ENCODE results near the gene PPM1D. TPM values are rescaled to one million over a fixed set of nuclear protein-coding genes. Genes with fewer than 3 reads are reported as not detected.
"Not testable (repeated sequence)": the region's sequence is repeated elsewhere in the genome, so short reads cannot be mapped to it uniquely, and the experiment has no call there.

Gene PPM1D
- total and polyA plus RNA-seq, 2 of the 13 experiments (the other 11 are each of a cell fraction or from before 2014, with no cell fraction given): 8.0 to 26.2 TPM

DNA sequence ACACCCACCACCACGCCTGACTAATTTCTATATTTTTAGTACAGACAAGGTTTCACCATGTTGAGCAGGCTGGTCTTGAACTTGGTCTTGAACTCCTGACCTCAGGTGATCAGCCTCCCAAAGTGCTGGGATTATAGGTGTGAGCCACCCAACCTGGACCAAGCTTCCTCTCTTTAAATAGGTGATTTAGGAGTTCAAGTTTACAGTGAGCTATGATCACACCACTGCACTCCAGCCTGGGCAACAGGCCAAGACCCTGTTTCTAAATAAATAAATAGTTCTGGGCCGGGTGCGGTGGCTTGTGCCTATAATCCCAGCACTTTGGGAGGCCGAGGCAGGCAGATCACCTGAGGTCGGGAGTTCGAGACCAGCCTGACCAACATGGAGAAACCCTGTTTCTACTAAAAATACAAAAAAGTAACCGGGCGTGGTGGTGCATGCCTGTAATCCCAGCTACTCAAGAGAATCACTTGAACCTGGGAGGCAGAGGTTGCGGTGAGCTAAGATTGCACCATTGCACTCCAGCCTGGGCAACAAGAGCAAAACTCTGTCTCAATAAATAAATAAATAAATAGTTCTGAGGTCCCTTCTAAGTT, 6.5 kb upstream of the PPM1D start (continued):
- TF ChIP-seq, protein P1, sequence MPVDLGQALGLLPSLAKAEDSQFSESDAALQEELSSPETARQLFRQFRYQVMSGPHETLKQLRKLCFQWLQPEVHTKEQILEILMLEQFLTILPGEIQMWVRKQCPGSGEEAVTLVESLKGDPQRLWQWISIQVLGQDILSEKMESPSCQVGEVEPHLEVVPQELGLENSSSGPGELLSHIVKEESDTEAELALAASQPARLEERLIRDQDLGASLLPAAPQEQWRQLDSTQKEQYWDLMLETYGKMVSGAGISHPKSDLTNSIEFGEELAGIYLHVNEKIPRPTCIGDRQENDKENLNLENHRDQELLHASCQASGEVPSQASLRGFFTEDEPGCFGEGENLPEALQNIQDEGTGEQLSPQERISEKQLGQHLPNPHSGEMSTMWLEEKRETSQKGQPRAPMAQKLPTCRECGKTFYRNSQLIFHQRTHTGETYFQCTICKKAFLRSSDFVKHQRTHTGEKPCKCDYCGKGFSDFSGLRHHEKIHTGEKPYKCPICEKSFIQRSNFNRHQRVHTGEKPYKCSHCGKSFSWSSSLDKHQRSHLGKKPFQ (CRISPR knock-in tag; IDR thresholded peaks at IDR 0.05; ENCODE audit: insufficient replicate concordance): peak; percentile 92
- TF ChIP-seq ZNF460 (CRISPR knock-in tag; IDR thresholded peaks at IDR 0.05; ENCODE audit: borderline replicate concordance) (peak; percentile 58), NR2F1 (CRISPR knock-in tag; IDR thresholded peaks at IDR 0.05) (peak in 1 of 2 experiments; percentile 42; a peak in 2 of 4 replicates), SOX5 (CRISPR knock-in tag; IDR thresholded peaks at IDR 0.05; ENCODE audit: borderline replicate concordance) (0 out of 2 replicates have a peak, but pooled peaks have one; percentile 7), SALL1 (CRISPR knock-in tag; IDR thresholded peaks at IDR 0.05) (peak; percentile 32), SKI (IDR thresholded peaks at IDR 0.05; ENCODE audit: partially characterized antibody) (peak; percentile 92), FOXK1 (CRISPR knock-in tag; IDR thresholded peaks at IDR 0.05; ENCODE audit: borderline replicate concordance, low read depth) (0 out of 2 replicates have a peak, but pooled peaks have one; percentile 24), RARA (CRISPR knock-in tag; IDR thresholded peaks at IDR 0.05) (peak; percentile 86), NR2F6 (CRISPR knock-in tag; IDR thresholded peaks at IDR 0.05) (0 out of 2 replicates have a peak, but pooled peaks have one; percentile 10), TBX3 (IDR thresholded peaks at IDR 0.05; ENCODE audit: borderline replicate concordance) (peak; percentile 22; the same call in 1 of the 2 replicates), ZMYM4 (CRISPR knock-in tag; IDR thresholded peaks at IDR 0.05) (peak; percentile 34)
- not testable (repeated sequence) for TF ChIP-seq NR2F6 (IDR thresholded peaks at IDR 0.05)

GRCh38 chr17:60594170-60594569, 5.8 kb upstream of the PPM1D start:
- H3K9me3 ChIP-seq (ENCODE audit: low read length); intact Hi-C loops (cut with micrococcal nuclease; ENCODE audit: unreplicated experiment); ATAC-seq; CTCF ChIA-PET (ENCODE audit: low intra/inter-chr PET ratio, low total read pairs); in situ Hi-C loops (cut with HindIII; ENCODE audit: extremely low pct_ligation_motif_present, low pct_unique_long_range_greater_than_20kb); H3K27me3 ChIP-seq (ENCODE audit: control insufficient read depth in 1 of 2, insufficient read depth in 2 of 2, low read length in 2 of 2); H3K27ac ChIP-seq (ENCODE audit: extremely low read length, insufficient read depth, low read length); H3K9ac ChIP-seq (ENCODE audit: insufficient read depth, low read depth, low read length); H3K4me3 ChIP-seq (replicated peaks in 1 of 3; ENCODE audit: insufficient read depth in 1 of 3, low read depth in 2 of 3, low read length in 3 of 3); DNase-seq (ENCODE audit: low spot score); H4K20me1 ChIP-seq (ENCODE audit: insufficient read depth, low read length); H3K36me3 ChIP-seq (replicated peaks in 1 of 2; ENCODE audit: control insufficient read depth in 1 of 2, insufficient read depth in 2 of 2, low read length in 2 of 2); H3K79me2 ChIP-seq (ENCODE audit: insufficient read depth, low read length); H3K4me2 ChIP-seq (ENCODE audit: low read depth, low read length); H2AFZ ChIP-seq (ENCODE audit: low read length); FAIRE-seq; BruUV-seq (replicated peaks): not testable (repeated sequence)
- WGBS (ENCODE audit: low lambda C conversion rate): 90% methylated on average over 7 of the region's 7 CpGs
- POLR2A ChIA-PET: interaction anchor here (1.1 to 1.5 kb wide), 2 partner anchors 34 to 68 kb away, joined by 4 read pairs; partner anchors contain the start of gene APPBP2
- peaks cover 15% of the 10 kb centered on the region for H3K4me1 ChIP-seq (ENCODE audit: insufficient read depth, low read length)

Data from HepG2 (cell line).